ENCODE measurements around the gene PDCD6IP.

The PDCD6IP gene

DNA sequence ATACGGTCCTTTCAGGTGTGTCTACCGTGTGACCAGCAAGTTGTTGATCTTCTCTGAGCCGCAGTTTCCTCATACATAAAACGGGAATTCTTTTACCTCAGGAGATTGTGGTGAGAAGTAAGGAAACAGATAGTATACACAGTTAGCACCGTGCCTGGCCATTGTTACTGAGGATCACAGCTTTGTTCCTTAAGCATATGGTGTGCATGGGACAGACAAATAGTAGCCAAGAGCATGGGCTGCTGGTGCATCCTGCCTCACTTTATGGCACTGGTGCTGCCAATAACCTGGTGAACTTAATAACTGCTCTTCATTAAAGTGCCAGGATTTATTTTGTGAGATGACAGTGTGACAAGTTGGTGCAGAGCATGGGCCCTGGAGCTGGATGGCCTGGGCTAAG lies 86.3 kb downstream of the PDCD6IP start:
- no peak for DNase-seq (ENCODE audit: extremely low read depth, low read depth)
- TF ChIP-seq, protein P1, sequence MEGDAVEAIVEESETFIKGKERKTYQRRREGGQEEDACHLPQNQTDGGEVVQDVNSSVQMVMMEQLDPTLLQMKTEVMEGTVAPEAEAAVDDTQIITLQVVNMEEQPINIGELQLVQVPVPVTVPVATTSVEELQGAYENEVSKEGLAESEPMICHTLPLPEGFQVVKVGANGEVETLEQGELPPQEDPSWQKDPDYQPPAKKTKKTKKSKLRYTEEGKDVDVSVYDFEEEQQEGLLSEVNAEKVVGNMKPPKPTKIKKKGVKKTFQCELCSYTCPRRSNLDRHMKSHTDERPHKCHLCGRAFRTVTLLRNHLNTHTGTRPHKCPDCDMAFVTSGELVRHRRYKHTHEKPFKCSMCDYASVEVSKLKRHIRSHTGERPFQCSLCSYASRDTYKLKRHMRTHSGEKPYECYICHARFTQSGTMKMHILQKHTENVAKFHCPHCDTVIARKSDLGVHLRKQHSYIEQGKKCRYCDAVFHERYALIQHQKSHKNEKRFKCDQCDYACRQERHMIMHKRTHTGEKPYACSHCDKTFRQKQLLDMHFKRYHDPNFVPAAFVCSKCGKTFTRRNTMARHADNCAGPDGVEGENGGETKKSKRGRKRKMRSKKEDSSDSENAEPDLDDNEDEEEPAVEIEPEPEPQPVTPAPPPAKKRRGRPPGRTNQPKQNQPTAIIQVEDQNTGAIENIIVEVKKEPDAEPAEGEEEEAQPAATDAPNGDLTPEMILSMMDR (IDR thresholded peaks at IDR 0.05; ENCODE audit: low read depth, low read length): no peak

DNA sequence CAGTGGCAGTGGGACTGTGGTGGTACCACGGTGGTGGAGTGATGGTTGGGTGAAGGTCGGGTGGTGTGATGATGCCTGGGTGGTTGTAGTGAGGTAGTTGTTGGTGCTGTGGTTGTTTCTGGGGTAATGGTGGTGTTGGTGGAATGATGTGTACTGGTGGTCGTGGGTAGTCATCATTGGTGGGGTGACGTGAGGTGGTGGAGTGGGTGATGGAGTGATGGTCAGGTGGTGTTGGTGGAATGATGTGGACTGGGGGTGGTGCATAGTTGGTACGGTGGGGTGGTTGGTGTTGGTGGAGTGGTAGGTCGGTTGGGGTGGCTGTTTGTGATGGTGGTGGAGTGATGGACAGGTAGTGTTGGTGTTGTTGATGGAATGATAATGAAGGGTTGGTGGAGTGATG lies 87.1 kb downstream of the PDCD6IP start:
- TF ChIP-seq, protein P1 (IDR thresholded peaks at IDR 0.05; ENCODE audit: low read depth, low read length): no peak

DNA sequence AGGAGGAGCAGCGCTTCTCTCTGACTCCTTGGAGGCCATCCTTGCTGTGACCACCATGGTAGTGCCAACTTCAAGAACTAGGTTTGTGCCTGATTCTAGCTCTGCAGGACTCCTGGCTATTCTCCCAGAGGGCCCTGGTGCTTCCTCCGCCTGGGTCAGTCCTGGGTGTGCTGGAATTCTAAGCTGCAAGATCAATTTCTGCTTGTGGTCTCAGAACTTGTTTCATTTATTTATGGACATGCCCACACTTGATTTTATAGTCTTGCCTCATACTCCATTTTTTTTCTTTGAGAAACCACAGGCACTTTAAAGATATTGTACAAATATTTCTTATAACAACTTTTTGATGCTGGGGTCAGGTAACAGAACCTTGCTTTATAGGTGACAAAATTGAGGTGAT lies 87.6 kb downstream of the PDCD6IP start:
- no peak for DNase-seq (ENCODE audit: extremely low read depth, low read depth)
- TF ChIP-seq, protein P1 (IDR thresholded peaks at IDR 0.05; ENCODE audit: low read depth, low read length): no peak

More for the DNA sequence above, 87.1 kb downstream of the PDCD6IP start:
- no peak for DNase-seq (ENCODE audit: extremely low read depth, low read depth)

DNA sequence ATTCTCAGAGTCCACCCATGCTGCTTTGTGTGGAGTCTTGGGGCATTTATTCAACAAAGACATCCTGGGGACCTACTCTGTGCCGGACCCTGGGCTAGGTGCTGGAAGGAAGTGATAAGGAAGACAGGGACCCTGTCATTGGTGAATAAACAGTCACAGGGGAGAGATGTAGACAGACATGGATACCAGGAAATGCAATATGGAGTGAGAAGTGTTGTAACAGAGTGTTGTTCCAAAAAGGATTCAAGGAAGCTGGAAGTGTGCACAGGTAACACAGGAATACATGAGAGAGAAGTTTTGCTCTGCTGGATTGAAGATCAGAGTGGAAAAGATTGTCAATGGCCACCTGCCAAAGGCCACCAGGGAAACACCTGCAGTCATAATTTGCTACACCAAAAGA lies 89.0 kb downstream of the PDCD6IP start:
- TF ChIP-seq, protein P1 (IDR thresholded peaks at IDR 0.05; ENCODE audit: low read depth, low read length): no peak
- no peak for DNase-seq (ENCODE audit: extremely low read depth, low read depth)

DNA sequence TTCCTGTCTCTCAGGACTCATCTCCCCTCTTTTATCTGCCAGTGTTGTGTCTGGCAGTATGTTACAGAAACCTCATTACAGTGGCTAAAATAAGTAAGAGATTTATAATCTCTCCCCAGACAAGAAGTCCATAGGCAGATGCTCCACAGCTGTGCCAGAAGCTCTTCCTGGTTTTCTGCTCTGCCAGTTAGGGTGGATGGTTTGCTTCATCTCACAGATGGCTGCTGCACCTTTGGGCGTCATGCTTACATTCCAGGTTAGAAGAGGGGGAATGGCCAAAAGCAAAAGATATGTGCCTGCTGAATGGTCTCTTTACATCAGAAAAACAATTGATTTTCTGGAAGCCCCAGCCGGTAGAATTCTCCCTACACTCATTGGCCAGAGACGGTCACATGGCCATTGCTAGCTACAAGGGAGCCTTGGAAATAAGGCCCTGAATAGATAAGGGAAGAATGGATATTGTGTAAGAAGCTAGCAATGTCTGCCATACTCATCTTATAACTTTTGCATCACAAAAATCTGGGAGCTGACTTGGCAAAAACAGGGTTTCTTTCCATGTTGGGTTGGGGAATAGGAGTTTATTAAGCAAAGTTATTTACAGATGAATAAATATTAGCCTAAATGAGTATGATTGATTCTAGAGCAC lies 91.1 kb downstream of the PDCD6IP start:
- no peak for DNase-seq (ENCODE audit: extremely low read depth, low read depth)
- TF ChIP-seq, protein P1 (IDR thresholded peaks at IDR 0.05; ENCODE audit: low read depth, low read length): no peak

DNA sequence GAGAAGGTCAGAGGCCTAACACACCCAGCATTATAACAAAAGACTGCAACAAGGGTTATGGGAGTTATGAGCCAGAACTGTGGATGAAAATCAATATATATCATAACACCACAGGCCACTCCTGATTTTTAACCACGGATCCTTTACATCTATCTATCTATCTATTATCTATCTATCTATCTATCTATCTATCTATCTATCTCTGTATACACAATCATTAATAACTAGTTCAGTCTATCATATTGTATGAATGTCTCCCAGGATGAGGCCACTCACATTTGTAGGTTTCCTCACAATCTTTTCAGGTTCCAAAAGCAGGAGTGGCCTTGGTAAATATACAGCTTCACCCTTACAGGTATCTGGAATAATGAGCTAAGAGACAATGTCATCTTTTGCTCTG lies 94.2 kb downstream of the PDCD6IP start:
- DNase-seq (ENCODE audit: extremely low read depth, low read depth): no peak
- TF ChIP-seq, protein P1 (IDR thresholded peaks at IDR 0.05; ENCODE audit: low read depth, low read length): no peak

DNA sequence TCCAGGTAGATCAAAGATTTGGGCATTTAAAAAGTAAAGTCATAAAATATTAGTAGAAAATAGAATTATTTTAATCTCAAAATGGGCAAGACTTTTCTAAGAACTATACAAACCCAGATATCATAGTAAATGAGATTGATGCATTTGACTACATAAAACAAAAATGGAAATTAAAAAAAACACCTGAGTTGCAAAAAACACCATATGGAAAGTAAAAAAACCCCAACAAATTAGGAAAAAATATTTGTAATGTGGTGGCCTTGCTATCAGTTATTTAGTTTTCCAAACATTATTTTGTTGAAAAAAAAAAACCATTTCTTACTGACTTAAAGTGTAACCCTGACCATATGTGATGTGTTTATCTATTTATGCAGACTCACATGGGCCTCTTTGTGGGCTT lies 97.2 kb downstream of the PDCD6IP start:
- TF ChIP-seq, protein P1 (IDR thresholded peaks at IDR 0.05; ENCODE audit: low read depth, low read length): no peak
- no peak for DNase-seq (ENCODE audit: extremely low read depth, low read depth)
